NCI-H1417 treated with DMSO at 0.1 percent for 48 hours (cell line): ENCODE results near the gene AGAP3.
A peak's percentile ranks its signal among the peaks of the same experiment; 100 is the strongest.

Source experiments
- DNase-seq: peaks from one replicate; lab custom pipeline; 2025; lab: John Stamatoyannopoulos, UW

Gene AGAP3

GRCh38 chr7:151074817-151075661 is 11.2 kb upstream of the AGAP3 start:
- no peak for DNase-seq

- no peak for DNase-seq
Observed at GRCh38 chr7:151075662-151075971, 10.7 kb upstream of the AGAP3 start.

GRCh38 chr7:151075978-151076426 is 10.3 kb upstream of the AGAP3 start:
- no peak for DNase-seq

GRCh38 chr7:151076863-151077704 is 9.2 kb upstream of the AGAP3 start:
- DNase-seq, result no peak

GRCh38 chr7:151077705-151078232 is 8.5 kb upstream of the AGAP3 start:
- DNase-seq, result no peak

- no peak for DNase-seq
Observed at GRCh38 chr7:151078233-151079040, 7.8 kb upstream of the AGAP3 start.

- no peak for DNase-seq
Observed at GRCh38 chr7:151079199-151079910, 6.9 kb upstream of the AGAP3 start.

- no peak for DNase-seq
Observed at GRCh38 chr7:151080067-151080521, 6.2 kb upstream of the AGAP3 start.

GRCh38 chr7:151080522-151081169 is 5.6 kb upstream of the AGAP3 start, which contains the start of gene FASTK:
FASTK (minus strand) TSS chr7:151080809; CDS start chr7:151080766, 43 bp downstream.
- DNase-seq, result peak; percentile 34

- no peak for DNase-seq
Observed at GRCh38 chr7:151081170-151082101, 4.8 kb upstream of the AGAP3 start.

GRCh38 chr7:151082141-151083070 is 3.9 kb upstream of the AGAP3 start:
- no peak for DNase-seq

- peak; percentile 57 for DNase-seq
Observed at GRCh38 chr7:151083071-151083823, 3.0 kb upstream of the AGAP3 start, which contains the start of gene TMUB1. TMUB1 (minus strand) TSS chr7:151083493; CDS start chr7:151082563, 930 bp downstream.

- DNase-seq, result no peak
Observed at GRCh38 chr7:151083824-151084160, 2.5 kb upstream of the AGAP3 start.

GRCh38 chr7:151085329-151085690 is 965 bp upstream of the AGAP3 start:
- DNase-seq, result no peak

GRCh38 chr7:151086802-151087244 is 548 bp downstream of the AGAP3 start:
- DNase-seq, result no peak

- DNase-seq, result no peak
Observed at GRCh38 chr7:151087245-151088018, 1.2 kb downstream of the AGAP3 start.
